RWPE1 (cell line): Measurements from ENCODE around the gene GPR142.

Experiments
- CTCF ChIA-PET: fragments of 350-600 bp; sonication (Branson Sonifier 250); formaldehyde crosslinking; extraction: SDS; loops from one replicate; lab custom pipeline; 2021; lab: Yijun Ruan, JAX
- POLR2A ChIA-PET: fragments of 400-600 bp; formaldehyde crosslinking; extraction: SDS; loops from one replicate; lab custom pipeline; 2020; ENCODE audit warnings: antibody characterized with exemption; ENCODE audit not compliant: low non-redundant PET; lab: Yijun Ruan, JAX
- DNase-seq: peaks from one replicate; pipeline ENCODE4 v3.0.0; 2012; ENCODE audit warnings: low spot score
- H3K27ac ChIP-seq: fragments of 450-650 bp; 2 replicates; pipeline ENCODE4 v1.5.1; 2017
- CTCF ChIP-seq: fragments of 450-650 bp; conservative IDR thresholded peaks from 2 replicates; pipeline ENCODE4 v1.5.1; 2017; ENCODE audit warnings: low read depth, mild to moderate bottlenecking

The GPR142 gene

GRCh38 chr17:74350486-74350885, 16.8 kb upstream of the GPR142 start:
- H3K27ac ChIP-seq, result no peak overlapping the region
- ChIA-PET POLR2A (no interaction called here), CTCF (interaction anchor here (1.0 kb wide), 1 partner anchor 18 kb away, joined by 3 read pairs; no protein-coding TSS in a partner anchor)
- no peak for TF ChIP-seq CTCF
- no peak for DNase-seq

DNA sequence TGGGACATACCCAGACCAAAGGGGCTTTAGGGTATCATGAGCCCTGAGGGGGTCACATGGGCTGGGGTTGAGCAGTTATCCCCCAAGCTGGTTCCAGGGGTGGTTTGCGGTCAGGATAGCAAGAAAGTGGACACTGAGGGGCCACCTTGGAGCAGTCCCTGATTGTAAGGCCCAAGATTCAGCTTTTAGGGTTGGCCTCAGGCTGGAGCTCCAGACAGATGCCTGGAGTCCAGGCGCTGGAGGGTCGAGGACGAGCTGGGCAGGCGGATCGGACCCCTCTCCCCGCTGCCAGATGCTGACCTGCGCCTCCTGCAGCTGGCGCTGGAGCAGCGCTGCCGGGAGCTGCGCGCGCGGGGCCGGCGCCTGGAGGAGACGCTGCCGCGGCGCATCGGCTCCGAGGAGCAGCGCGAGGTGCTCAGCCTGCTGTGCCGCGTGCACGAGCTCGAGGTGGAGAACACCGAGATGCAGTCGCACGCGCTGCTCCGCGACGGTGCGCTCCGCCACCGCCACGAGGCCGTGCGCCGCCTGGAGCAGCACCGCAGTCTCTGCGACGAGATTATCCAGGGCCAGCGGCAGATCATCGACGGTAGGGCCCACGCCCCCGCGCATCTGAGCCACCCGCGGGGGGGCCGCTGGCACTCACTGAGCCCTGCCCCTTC, 15.6 kb upstream of the GPR142 start:
- no peak for DNase-seq
- H3K27ac ChIP-seq, result no peak overlapping the region
- POLR2A ChIA-PET, result no interaction called here
- CTCF ChIA-PET, result interaction anchor here (0.7 to 1.4 kb wide), 2 partner anchors 10 to 18 kb away, joined by 3 to 7 read pairs; partner anchors contain the start of gene BTBD17
- no peak for TF ChIP-seq CTCF

DNA sequence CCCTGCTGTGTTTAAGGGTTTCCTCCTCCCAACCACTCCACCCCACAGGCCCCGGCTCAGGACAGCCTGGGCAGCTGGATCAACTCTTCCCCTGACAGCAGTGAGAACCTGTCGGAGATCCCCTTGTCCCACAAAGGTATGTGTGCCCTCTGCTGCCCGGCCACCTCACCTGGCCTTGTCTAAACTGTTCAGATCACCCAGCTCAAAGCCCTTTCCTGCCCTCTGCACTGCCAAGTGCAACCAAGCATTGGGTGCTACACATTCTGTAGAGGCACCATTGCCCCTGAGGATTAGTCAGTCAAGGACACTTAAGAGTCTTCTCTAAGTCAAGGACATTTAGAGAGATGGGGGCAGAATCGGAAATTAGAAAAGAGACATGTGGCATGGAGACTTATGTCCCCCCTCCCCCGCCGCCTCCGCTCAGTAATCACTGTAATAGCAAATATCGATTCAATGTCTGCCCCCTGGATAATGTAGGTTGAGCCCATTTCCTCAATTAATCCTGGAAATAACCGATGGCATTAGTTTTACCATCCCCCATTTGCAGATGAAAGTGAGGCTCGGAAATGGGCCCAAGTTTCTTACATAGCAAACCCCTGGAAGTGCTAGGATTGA, 13.8 kb upstream of the GPR142 start:
- no peak for DNase-seq
- POLR2A ChIA-PET, result no interaction called here
- no peak for TF ChIP-seq CTCF
- no peak overlapping the region for H3K27ac ChIP-seq
- CTCF ChIA-PET, result interaction anchor here (0.6 to 0.9 kb wide), 3 partner anchors 10 to 77 kb away, joined by 3 to 5 read pairs (median 3); no protein-coding TSS in a partner anchor

DNA sequence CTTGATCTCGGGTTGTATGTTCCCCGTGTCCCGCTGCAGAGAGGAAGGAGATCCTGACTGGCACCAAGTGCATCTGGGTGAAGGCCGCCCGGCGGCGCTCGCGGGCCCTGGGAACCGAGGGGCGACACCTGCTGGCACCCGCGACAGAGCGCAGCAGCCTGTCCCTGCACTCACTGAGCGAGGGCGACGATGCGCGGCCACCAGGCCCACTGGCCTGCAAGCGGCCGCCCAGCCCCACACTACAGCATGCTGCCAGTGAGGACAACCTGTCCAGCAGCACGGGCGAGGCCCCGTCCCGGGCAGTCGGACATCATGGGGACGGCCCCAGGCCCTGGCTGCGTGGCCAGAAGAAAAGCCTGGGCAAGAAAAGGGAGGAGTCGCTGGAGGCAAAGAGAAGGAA, 13.2 kb upstream of the GPR142 start:
- no peak overlapping the region for H3K27ac ChIP-seq
- POLR2A ChIA-PET, result no interaction called here
- DNase-seq, result no peak
- CTCF ChIA-PET, result no interaction called here
- TF ChIP-seq CTCF, result 0 out of 2 replicates have a peak, but pooled peaks have one; percentile 17

- no peak for DNase-seq
- H3K27ac ChIP-seq, result no peak overlapping the region
- no peak for TF ChIP-seq CTCF
- CTCF ChIA-PET, result no interaction called here
- POLR2A ChIA-PET, result no interaction called here
Observed at GRCh38 chr17:74354561-74354960, 12.7 kb upstream of the GPR142 start.

DNA sequence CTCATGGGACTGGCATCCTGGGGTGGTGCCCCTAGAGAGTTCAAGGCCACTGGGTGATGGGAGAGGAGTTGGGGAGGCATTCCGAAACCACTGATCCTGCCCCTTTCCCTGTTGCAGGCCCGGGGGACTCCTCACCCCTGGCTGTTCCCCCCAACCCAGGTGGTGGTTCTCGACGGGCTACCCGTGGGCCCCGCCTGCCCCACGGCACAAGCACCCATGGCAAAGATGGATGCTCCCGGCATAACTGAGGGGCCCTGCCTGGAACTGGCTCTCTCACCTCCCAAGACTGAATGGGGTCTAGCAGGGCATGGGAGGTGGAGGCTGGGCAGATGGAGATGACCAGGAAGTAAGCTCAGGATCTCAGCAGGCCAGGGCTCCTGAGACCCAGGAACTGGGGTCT, 12.2 kb upstream of the GPR142 start:
- no peak for TF ChIP-seq CTCF
- POLR2A ChIA-PET, result no interaction called here
- DNase-seq, result no peak
- H3K27ac ChIP-seq, result no peak overlapping the region
- CTCF ChIA-PET, result no interaction called here
